ENCODE data around the gene PSMB5. TPM values are rescaled to one million over a fixed set of nuclear protein-coding genes. Genes with fewer than 3 reads are reported as not detected.
A peak's percentile ranks its signal among the peaks of the same experiment; 100 is the strongest.

The PSMB5 gene
- total and polyA plus RNA-seq, 2 of the 13 experiments (the other 11 are each of a cell fraction or from before 2014, with no cell fraction given) = 705 to 871 TPM

- TF ChIP-seq ZBTB40 (IDR thresholded peaks at IDR 0.05) (no peak), ZBTB40 (CRISPR knock-in tag; IDR thresholded peaks at IDR 0.05) (no peak), ZNF839 (CRISPR knock-in tag; IDR thresholded peaks at IDR 0.05; ENCODE audit: borderline replicate concordance) (no peak), CBX2 (IDR thresholded peaks at IDR 0.05; ENCODE audit: low read depth, low read length) (no peak), CBX2 (CRISPR knock-in tag; IDR thresholded peaks at IDR 0.05; ENCODE audit: low read depth) (no peak), ZFY (CRISPR knock-in tag; IDR thresholded peaks at IDR 0.05) (no peak), ZNF747 (CRISPR knock-in tag; IDR thresholded peaks at IDR 0.05; ENCODE audit: borderline replicate concordance) (peak; percentile 98), TBL1XR1 (IDR thresholded peaks at IDR 0.05; ENCODE audit: borderline replicate concordance, low read length, partially characterized antibody) (peak; percentile 90), ZNF12 (CRISPR knock-in tag; IDR thresholded peaks at IDR 0.05) (peak; percentile 91), GABPA (IDR thresholded peaks at IDR 0.05; ENCODE audit: low read depth, low read length) (no peak), GABPA (CRISPR knock-in tag; IDR thresholded peaks at IDR 0.05; ENCODE audit: low read depth) (no peak), GPN1 (CRISPR knock-in tag; IDR thresholded peaks at IDR 0.05; ENCODE audit: borderline replicate concordance) (no peak), ZBTB44 (CRISPR knock-in tag; IDR thresholded peaks at IDR 0.05) (0 out of 2 replicates have a peak, but pooled peaks have one; percentile 73), ZNF446 (CRISPR knock-in tag; IDR thresholded peaks at IDR 0.05) (no peak), ATRX (CRISPR knock-in tag; IDR thresholded peaks at IDR 0.05; ENCODE audit: borderline replicate concordance) (0 out of 2 replicates have a peak, but pooled peaks have one; percentile 78), SRY (CRISPR knock-in tag; IDR thresholded peaks at IDR 0.05) (no peak), HNRNPK (IDR thresholded peaks at IDR 0.05; ENCODE audit: low read depth, low read length, poor library complexity, severe bottlenecking) (no peak), ELK4 (CRISPR knock-in tag; IDR thresholded peaks at IDR 0.05; ENCODE audit: borderline replicate concordance) (no peak)
These were observed 57.9 kb downstream of the PSMB5 start (continued) for GRCh38 chr14:22976620-22977433.
